Parathyroid adenoma (tissue), 2 donors: ENCODE measurements around the gene CACNA1C.

Experiments
- H2AFZ ChIP-seq: fragments of 300-600 bp; sonication (generic); one replicate; pipeline ENCODE4 v1.7.0; 2017; ENCODE audit warnings: antibody characterized with exemption, mild to moderate bottlenecking
- H3K27ac ChIP-seq: fragments of 300-600 bp; sonication (generic); one replicate; pipeline ENCODE4 v1.7.0; 2017
- H3K27me3 ChIP-seq: fragments of 300-600 bp; sonication (generic); one replicate; pipeline ENCODE4 v1.7.0; 2017; ENCODE audit warnings: low read length; ENCODE audit not compliant: control insufficient read depth, insufficient read depth
- H3K36me3 ChIP-seq: fragments of 300-600 bp; sonication (generic); one replicate; pipeline ENCODE4 v1.7.0; 2017; ENCODE audit warnings: low read length; ENCODE audit not compliant: control insufficient read depth, insufficient read depth
- H3K4me1 ChIP-seq: fragments of 300-600 bp; sonication (generic); one replicate; pipeline ENCODE4 v1.7.0; 2017; ENCODE audit warnings: control low read depth
- H3K4me2 ChIP-seq: fragments of 300-600 bp; sonication (generic); one replicate; pipeline ENCODE4 v1.7.0; 2017; ENCODE audit warnings: low read length
- H3K4me3 ChIP-seq: fragments of 300-600 bp; sonication (generic); one replicate; pipeline ENCODE4 v1.7.0; 2017; ENCODE audit warnings: low read depth, low read length
- H3K79me2 ChIP-seq: fragments of 300-600 bp; sonication (generic); one replicate; pipeline ENCODE4 v1.7.0; 2017; ENCODE audit warnings: control low read depth
- H3K9ac ChIP-seq: fragments of 300-600 bp; sonication (generic); one replicate; pipeline ENCODE4 v1.7.0; 2017; ENCODE audit warnings: mild to moderate bottlenecking
- H3K9me3 ChIP-seq: fragments of 300-600 bp; sonication (generic); one replicate; pipeline ENCODE4 v1.7.0; 2017; ENCODE audit warnings: low read length; ENCODE audit not compliant: control insufficient read depth
- TF ChIP-seq, protein P1 (sequence below): fragments of 300-600 bp; sonication (generic); IDR thresholded peaks from one replicate; pipeline ENCODE4 v1.7.0; 2017; ENCODE audit warnings: antibody characterized with exemption, mild to moderate bottlenecking
- donor health status: primary hyperparathyroidism.

CACNA1C gene

DNA sequence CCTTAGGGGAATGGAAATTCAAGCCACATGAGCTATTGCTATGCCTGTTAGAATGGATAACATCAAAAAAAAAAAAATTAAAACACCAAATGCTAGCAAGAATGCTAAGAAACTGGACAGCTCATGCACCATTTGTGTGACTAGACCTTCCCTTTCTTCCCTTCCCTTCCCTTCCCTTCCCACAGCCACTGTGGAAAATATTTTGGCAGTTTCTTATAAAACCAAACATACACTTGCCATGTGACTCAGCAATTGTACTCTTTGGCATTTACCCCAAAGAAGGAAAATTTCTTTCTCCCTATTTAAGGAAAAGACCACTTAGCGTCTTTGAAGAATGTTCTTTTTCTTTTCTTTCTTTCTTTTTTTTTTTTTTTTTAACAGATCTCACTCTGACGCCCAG, 692.9 kb downstream of the CACNA1C start:
- no peaks in the 10 kb centered on the region for H3K27me3 ChIP-seq
- no peak overlapping the region for H3K4me3 ChIP-seq
- no peak overlapping the region for H3K4me2 ChIP-seq
- no peak overlapping the region for H3K9ac ChIP-seq
- no peak overlapping the region for H2AFZ ChIP-seq
- no peaks in the 10 kb centered on the region for H3K9me3 ChIP-seq
- no peaks in the 10 kb centered on the region for H3K36me3 ChIP-seq
- H3K4me1 ChIP-seq: no peaks in the 10 kb centered on the region
- no peak overlapping the region for H3K27ac ChIP-seq
- no peaks in the 10 kb centered on the region for H3K79me2 ChIP-seq
- TF ChIP-seq, protein P1, sequence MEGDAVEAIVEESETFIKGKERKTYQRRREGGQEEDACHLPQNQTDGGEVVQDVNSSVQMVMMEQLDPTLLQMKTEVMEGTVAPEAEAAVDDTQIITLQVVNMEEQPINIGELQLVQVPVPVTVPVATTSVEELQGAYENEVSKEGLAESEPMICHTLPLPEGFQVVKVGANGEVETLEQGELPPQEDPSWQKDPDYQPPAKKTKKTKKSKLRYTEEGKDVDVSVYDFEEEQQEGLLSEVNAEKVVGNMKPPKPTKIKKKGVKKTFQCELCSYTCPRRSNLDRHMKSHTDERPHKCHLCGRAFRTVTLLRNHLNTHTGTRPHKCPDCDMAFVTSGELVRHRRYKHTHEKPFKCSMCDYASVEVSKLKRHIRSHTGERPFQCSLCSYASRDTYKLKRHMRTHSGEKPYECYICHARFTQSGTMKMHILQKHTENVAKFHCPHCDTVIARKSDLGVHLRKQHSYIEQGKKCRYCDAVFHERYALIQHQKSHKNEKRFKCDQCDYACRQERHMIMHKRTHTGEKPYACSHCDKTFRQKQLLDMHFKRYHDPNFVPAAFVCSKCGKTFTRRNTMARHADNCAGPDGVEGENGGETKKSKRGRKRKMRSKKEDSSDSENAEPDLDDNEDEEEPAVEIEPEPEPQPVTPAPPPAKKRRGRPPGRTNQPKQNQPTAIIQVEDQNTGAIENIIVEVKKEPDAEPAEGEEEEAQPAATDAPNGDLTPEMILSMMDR: no peak
